Measurements from ENCODE around the gene MYG1.
"Not testable (repeated sequence)": the region's sequence is repeated elsewhere in the genome, so short reads cannot be mapped to it uniquely, and the experiment has no call there.

Gene MYG1

DNA sequence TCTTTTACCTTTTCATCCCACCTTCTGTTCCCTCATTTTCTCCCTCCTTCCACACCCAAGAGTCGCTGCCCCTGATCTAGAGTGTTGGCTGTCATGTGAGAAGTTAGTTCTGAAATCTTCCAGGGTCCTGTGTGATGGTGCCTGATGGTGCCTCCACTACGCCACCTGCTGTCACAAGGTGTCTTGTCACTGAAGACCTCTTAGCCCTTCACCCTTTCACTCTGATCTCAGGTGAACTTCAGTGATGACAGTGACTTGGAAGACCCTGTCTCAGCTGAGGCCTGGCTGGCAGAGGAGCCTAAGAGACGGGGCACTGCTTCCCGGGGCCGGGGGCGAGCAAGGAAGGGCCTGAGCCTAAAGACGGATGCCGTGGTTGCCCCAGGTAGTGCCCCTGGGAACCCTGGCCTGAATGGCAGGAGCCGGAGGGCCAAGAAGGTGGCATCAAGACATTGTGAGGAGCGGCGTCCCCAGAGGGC, 11.7 kb upstream of the MYG1 start:
- peak; percentile 49 for DNase-seq

GRCh38 chr12:53288322-53288721, 11.2 kb upstream of the MYG1 start:
- DNase-seq: no peak

GRCh38 chr12:53289891-53290290, 9.6 kb upstream of the MYG1 start:
- no peak for DNase-seq

DNA sequence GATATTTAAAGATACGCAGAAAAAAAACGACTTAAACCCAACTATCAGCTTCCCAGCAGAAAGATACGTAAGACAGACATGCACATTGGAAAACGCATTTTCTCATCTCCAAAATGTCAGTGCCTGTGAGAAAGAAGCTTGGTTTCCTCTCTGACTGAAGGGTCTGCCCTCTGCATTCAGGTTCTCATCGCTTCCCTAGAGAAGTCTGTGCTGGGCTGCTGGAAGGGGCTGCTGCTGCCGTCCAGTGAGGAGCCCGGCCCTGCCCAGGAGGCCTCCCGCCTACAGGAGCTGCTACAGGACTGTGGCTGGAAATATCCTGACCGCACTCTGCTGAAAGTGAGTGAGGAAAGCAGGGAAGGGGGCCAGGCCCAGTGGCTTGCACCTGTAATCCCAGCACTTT, 8.8 kb upstream of the MYG1 start:
- DNase-seq: no peak

GRCh38 chr12:53292426-53292825, 7.1 kb upstream of the MYG1 start:
- DNase-seq: no peak

DNA sequence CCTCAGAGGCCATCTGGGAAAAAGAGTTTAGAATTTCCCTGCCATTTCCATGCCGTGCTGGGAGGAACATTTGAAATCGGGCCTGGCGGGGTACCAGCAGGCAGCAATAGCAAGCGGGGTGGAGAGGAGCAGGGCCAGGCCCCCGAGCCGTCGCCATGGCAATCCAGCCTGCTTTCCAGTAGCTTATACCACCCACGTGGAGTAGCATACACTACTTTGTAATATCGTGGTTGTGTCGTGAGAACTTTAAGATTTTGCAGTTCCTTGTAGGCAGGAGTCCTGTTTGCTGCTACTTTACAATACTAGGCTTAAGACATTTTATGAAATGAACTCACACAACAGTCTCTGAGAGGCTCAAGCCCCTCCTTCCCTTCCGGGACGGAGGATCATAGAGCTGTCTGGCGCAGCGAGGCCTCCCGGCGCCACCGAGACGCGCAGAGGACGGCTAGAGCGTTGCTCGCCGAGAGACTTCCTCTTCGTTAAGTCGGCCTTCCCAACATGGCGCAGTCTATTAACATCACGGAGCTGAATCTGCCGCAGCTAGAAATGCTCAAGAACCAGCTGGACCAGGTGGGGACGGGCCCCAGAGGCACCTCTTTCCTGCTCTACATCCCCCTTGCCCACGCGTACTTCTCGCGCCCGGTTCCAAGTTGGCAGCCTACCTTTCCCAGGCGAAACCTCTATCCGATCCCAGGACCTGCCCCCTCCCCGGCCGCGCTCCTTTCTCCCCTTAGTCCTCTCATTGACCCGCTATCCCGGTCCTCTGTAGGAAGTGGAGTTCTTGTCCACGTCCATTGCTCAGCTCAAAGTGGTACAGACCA, 4.2 kb upstream of the MYG1 start, which contains the start of gene PFDN5:
Gene PFDN5 (plus strand): TSS at position 473 of the 821 bp plus-strand sequence. CDS start 26 bp downstream, at position 499.
- peak; percentile 85 for DNase-seq

GRCh38 chr12:53295891-53296219, 3.6 kb upstream of the MYG1 start:
- no peak for DNase-seq

DNA sequence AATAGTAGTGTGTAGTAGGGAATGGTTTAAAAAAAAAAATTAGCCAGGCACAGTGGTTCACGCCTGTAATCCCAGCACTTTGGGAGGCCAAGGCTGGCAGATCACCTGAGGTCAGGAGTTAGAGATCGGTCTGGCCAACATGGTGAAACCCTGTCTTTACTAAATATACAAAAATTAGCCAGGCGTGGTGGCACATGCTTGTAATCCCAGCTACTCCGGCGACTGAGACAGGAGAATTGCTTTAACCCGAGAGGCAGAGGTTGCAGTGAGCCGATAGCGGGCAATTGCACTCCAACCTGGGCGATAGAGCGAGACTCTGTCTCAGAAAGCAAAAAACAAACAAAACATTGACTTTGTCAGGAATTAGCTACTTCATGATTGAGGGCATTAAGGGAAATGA, 2.4 kb upstream of the MYG1 start:
- DNase-seq: not testable (repeated sequence)

DNA sequence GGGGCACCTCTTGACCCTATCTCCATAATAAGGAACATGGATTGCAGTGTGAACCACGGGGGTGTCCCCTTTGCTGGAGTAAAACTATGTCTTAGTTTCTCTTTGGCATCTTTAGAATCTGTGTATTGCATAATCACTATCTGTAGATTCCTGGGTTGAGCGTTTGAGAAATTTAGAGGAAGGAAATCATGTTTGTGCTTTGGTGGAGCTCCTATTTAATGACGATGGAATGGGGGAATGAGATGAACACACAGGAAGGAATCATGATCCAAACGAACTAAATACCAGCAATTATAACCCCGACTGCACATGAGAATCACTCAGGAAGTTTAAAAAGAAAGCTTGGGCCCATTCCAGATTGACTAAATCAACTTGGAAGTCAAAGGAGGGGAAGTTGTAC, 1.3 kb upstream of the MYG1 start:
- peak; percentile 85 for DNase-seq

DNA sequence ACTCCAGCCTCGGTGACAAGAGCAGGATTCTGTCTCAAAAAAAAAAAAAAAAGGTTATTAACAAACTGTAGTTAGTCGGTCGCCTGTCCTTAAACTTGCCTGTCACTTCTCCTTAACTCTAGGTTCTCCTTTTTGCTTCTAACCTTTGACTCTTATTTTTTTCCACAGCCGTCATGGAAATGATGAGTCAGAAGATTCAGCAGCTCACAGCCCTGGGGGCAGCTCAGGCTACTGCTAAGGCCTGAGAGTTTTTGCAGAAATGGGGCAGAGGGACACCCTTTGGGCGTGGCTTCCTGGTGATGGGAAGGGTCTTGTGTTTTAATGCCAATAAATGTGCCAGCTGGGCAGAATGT, 418 bp upstream of the MYG1 start:
- DNase-seq: peak; percentile 67

DNA sequence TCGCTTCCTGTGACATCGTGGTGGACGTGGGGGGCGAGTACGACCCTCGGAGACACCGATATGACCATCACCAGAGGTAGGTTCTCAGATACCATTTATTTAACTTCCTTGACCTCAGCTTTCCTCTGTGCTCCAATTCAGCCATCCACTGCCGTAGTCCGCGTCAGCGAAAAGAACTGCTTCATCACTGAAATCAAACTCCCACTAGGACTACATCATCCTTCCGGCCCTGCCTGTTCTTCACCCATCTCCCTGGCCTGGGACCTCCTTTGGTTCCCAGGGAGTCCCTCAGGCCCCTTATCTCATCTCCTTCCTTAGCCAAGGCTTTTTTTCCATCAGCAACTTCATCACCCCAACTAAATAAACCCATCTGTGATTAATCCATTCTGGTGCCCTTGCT, 692 bp downstream of the MYG1 start:
- DNase-seq: no peak

GRCh38 chr12:53302903-53303302, 3.4 kb downstream of the MYG1 start:
- no peak for DNase-seq

DNA sequence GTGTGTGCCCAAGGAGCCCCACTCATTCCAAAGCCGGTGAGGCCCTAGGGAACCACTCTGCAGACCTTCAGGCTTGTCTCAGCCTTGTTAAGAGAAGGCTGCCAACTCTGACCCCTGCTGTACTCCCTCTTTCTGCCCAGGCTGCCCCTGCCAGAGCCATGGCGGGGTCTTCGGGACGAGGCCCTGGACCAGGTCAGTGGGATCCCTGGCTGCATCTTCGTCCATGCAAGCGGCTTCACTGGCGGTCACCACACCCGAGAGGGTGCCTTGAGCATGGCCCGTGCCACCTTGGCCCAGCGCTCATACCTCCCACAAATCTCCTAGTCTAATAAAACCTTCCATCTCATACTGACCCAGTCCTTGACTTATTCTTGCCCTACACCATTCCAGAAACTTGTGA, 7.3 kb downstream of the MYG1 start:
- no peak for DNase-seq

DNA sequence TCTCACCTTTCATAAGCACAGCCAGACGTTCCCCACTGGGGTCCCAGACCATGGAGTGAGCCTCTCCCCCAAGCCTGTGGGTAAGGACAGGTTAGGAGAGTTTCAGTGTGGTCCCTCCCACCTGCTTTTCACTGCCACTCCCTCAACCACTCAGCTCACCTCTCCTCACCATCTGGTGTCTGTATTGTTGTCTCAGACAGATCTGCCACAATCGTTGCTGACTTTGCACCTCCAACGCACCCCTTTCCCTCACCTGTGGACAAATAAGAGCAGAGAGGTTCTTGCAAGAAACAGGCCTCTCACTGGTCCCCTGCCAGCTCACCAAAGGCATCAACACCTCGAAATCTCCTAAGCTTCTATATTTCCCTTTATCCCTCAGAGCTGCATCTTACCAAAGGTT, 8.8 kb downstream of the MYG1 start:
- DNase-seq: no peak

DNA sequence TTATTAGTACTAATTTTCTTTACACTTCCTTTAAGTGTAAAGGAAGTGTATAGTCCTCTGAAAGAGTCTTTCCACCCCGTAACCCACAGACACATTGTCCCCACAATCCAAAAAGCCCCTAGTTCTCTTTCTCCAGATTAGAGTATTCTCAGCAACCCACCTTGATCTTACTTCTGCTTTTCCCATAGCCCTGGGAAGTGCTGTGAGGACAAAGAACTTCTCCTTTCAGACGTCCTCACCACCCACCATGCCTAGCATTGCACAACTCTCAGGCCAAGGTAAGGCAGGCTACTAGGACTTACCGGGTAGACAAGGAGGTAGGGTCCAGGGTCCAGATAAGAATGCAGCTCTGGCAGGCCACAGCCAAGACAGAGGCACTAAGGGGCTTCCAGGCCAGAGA, 14.5 kb downstream of the MYG1 start:
- no peak for DNase-seq

GRCh38 chr12:53320352-53321195, 21.1 kb downstream of the MYG1 start:
- no peak for DNase-seq

- DNase-seq: no peak
These were observed 24.8 kb downstream of the MYG1 start for GRCh38 chr12:53324113-53324778.

GRCh38 chr12:53324779-53325510, 25.4 kb downstream of the MYG1 start:
- peak; percentile 92 for DNase-seq

GRCh38 chr12:53325511-53326061, 26.1 kb downstream of the MYG1 start:
- no peak for DNase-seq

DNA sequence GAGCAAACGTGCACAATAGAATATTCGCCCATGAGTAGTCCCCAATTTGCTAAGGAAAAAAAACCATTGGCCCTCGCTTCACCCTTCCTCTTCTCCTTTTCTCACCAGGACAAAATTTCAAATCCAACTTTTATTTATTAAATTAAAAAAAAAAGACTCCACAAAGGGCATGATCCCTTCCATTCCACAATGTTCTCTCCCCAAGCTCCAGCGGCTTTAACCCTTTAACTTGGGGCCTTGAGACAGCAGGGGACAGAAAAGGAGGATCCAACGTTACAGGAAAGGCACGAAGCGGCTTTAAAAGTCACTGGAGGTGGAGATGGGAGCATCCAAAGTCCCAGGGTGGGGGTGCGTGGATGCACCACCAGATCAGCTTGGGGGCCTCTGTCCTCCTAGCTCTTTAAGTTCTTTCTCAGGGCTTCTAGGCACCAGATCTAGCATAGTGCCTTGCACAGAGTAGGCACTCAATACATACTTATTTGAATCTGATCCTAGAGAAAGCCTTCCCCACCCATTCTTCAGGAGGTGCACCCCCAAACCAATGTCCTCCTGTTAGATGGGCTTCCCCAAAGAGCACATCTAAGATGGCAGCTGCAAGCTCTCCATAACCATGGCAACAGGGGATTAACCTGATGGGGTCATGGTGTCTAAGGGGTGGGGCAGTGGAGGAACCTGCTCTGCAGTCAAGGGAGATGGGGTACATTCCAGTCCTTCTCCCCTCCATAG, 27.1 kb downstream of the MYG1 start:
- no peak for DNase-seq

DNA sequence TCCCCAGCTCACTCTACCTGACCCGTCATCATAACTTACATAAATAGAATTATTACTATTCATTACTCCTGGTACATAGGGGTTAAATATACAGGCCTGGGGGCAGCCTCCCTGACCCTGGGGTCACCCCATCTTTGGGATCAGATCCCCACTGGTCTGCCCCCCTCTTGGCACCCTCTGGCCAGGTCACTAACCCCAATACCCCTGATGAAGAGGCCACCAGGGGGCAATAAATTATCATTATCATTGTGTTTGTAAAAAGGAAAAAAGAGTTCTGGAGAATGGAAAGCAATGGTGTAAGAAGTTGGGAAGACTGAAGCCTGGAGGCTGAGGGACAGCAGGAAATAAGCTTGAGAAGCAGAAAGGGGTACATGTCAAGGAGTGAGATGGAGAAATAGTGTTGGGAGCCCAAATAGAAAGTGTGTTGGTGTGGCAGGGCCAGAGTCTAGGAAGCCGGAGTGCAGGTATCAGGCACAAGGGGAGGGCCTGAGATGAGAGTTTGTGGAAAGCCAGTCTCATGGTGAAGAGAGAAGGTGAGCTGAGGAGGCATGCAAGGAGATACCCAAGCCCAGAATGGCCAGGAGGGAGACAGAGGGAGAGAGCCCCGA, 28.0 kb downstream of the MYG1 start:
- no peak for DNase-seq

All from fibroblast of skin of abdomen (primary cell).